ENCODE results near the gene GFPT1.

GRCh38 chr2:69335311-69335710 lies 51.7 kb downstream of the GFPT1 start:
- TF ChIP-seq, protein P1, sequence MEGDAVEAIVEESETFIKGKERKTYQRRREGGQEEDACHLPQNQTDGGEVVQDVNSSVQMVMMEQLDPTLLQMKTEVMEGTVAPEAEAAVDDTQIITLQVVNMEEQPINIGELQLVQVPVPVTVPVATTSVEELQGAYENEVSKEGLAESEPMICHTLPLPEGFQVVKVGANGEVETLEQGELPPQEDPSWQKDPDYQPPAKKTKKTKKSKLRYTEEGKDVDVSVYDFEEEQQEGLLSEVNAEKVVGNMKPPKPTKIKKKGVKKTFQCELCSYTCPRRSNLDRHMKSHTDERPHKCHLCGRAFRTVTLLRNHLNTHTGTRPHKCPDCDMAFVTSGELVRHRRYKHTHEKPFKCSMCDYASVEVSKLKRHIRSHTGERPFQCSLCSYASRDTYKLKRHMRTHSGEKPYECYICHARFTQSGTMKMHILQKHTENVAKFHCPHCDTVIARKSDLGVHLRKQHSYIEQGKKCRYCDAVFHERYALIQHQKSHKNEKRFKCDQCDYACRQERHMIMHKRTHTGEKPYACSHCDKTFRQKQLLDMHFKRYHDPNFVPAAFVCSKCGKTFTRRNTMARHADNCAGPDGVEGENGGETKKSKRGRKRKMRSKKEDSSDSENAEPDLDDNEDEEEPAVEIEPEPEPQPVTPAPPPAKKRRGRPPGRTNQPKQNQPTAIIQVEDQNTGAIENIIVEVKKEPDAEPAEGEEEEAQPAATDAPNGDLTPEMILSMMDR (conservative IDR thresholded peaks at IDR 0.05; ENCODE audit: low read depth in 2 of 2): no peak
- TF ChIP-seq, protein P2, sequence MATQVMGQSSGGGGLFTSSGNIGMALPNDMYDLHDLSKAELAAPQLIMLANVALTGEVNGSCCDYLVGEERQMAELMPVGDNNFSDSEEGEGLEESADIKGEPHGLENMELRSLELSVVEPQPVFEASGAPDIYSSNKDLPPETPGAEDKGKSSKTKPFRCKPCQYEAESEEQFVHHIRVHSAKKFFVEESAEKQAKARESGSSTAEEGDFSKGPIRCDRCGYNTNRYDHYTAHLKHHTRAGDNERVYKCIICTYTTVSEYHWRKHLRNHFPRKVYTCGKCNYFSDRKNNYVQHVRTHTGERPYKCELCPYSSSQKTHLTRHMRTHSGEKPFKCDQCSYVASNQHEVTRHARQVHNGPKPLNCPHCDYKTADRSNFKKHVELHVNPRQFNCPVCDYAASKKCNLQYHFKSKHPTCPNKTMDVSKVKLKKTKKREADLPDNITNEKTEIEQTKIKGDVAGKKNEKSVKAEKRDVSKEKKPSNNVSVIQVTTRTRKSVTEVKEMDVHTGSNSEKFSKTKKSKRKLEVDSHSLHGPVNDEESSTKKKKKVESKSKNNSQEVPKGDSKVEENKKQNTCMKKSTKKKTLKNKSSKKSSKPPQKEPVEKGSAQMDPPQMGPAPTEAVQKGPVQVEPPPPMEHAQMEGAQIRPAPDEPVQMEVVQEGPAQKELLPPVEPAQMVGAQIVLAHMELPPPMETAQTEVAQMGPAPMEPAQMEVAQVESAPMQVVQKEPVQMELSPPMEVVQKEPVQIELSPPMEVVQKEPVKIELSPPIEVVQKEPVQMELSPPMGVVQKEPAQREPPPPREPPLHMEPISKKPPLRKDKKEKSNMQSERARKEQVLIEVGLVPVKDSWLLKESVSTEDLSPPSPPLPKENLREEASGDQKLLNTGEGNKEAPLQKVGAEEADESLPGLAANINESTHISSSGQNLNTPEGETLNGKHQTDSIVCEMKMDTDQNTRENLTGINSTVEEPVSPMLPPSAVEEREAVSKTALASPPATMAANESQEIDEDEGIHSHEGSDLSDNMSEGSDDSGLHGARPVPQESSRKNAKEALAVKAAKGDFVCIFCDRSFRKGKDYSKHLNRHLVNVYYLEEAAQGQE (IDR thresholded peaks at IDR 0.05; ENCODE audit: unreplicated experiment): no peak
- TF ChIP-seq POLR2AphosphoS5 (IDR thresholded peaks at IDR 0.05; ENCODE audit: low read depth): no peak
- no peak for TF ChIP-seq NANOG (IDR thresholded peaks at IDR 0.05; ENCODE audit: borderline replicate concordance)
- no peak for TF ChIP-seq EZH2 (IDR thresholded peaks at IDR 0.05; ENCODE audit: low read depth, unreplicated experiment)
- TF ChIP-seq CREB1 (CRISPR knock-in tag; IDR thresholded peaks at IDR 0.05; ENCODE audit: low read depth): no peak
- TF ChIP-seq ZNF331 (CRISPR knock-in tag; IDR thresholded peaks at IDR 0.05; ENCODE audit: low read depth): no peak
- TF ChIP-seq EZH2phosphoT487 (IDR thresholded peaks at IDR 0.05; ENCODE audit: unreplicated experiment): no peak
- TF ChIP-seq JUNB (IDR thresholded peaks at IDR 0.05; ENCODE audit: unreplicated experiment): no peak
- TF ChIP-seq, protein P3, sequence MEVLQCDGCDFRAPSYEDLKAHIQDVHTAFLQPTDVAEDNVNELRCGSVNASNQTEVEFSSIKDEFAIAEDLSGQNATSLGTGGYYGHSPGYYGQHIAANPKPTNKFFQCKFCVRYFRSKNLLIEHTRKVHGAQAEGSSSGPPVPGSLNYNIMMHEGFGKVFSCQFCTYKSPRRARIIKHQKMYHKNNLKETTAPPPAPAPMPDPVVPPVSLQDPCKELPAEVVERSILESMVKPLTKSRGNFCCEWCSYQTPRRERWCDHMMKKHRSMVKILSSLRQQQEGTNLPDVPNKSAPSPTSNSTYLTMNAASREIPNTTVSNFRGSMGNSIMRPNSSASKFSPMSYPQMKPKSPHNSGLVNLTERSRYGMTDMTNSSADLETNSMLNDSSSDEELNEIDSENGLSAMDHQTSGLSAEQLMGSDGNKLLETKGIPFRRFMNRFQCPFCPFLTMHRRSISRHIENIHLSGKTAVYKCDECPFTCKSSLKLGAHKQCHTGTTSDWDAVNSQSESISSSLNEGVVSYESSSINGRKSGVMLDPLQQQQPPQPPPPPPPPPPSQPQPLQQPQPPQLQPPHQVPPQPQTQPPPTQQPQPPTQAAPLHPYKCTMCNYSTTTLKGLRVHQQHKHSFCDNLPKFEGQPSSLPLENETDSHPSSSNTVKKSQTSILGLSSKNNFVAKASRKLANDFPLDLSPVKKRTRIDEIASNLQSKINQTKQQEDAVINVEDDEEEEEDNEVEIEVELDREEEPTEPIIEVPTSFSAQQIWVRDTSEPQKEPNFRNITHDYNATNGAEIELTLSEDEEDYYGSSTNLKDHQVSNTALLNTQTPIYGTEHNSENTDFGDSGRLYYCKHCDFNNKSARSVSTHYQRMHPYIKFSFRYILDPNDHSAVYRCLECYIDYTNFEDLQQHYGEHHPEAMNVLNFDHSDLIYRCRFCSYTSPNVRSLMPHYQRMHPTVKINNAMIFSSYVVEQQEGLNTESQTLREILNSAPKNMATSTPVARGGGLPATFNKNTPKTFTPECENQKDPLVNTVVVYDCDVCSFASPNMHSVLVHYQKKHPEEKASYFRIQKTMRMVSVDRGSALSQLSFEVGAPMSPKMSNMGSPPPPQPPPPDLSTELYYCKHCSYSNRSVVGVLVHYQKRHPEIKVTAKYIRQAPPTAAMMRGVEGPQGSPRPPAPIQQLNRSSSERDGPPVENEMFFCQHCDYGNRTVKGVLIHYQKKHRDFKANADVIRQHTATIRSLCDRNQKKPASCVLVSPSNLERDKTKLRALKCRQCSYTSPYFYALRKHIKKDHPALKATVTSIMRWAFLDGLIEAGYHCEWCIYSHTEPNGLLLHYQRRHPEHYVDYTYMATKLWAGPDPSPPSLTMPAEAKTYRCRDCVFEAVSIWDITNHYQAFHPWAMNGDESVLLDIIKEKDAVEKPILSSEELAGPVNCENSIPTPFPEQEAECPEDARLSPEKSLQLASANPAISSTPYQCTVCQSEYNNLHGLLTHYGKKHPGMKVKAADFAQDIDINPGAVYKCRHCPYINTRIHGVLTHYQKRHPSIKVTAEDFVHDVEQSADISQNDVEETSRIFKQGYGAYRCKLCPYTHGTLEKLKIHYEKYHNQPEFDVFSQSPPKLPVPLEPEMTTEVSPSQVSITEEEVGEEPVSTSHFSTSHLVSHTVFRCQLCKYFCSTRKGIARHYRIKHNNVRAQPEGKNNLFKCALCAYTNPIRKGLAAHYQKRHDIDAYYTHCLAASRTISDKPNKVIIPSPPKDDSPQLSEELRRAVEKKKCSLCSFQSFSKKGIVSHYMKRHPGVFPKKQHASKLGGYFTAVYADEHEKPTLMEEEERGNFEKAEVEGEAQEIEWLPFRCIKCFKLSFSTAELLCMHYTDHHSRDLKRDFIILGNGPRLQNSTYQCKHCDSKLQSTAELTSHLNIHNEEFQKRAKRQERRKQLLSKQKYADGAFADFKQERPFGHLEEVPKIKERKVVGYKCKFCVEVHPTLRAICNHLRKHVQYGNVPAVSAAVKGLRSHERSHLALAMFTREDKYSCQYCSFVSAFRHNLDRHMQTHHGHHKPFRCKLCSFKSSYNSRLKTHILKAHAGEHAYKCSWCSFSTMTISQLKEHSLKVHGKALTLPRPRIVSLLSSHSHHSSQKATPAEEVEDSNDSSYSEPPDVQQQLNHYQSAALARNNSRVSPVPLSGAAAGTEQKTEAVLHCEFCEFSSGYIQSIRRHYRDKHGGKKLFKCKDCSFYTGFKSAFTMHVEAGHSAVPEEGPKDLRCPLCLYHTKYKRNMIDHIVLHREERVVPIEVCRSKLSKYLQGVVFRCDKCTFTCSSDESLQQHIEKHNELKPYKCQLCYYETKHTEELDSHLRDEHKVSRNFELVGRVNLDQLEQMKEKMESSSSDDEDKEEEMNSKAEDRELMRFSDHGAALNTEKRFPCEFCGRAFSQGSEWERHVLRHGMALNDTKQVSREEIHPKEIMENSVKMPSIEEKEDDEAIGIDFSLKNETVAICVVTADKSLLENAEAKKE (CRISPR knock-in tag; IDR thresholded peaks at IDR 0.05): no peak
- TF ChIP-seq, protein P4, sequence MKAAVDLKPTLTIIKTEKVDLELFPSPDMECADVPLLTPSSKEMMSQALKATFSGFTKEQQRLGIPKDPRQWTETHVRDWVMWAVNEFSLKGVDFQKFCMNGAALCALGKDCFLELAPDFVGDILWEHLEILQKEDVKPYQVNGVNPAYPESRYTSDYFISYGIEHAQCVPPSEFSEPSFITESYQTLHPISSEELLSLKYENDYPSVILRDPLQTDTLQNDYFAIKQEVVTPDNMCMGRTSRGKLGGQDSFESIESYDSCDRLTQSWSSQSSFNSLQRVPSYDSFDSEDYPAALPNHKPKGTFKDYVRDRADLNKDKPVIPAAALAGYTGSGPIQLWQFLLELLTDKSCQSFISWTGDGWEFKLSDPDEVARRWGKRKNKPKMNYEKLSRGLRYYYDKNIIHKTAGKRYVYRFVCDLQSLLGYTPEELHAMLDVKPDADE (IDR thresholded peaks at IDR 0.05): no peak
- TF ChIP-seq STAT1 (IDR thresholded peaks at IDR 0.05; ENCODE audit: unreplicated experiment): no peak
- TF ChIP-seq ZNF114 (CRISPR knock-in tag; IDR thresholded peaks at IDR 0.05): no peak

All from GM23338 (cell line).